GM12878 (cell line): ENCODE measurements around the gene SLC22A4.

Experiments used
- SUZ12 ChIP-seq: fragments of 200-600 bp; sonication (generic); IDR thresholded peaks from one replicate; pipeline ENCODE4 v1.6.1; 2018; ENCODE audit warnings: antibody characterized with exemption, mild to moderate bottlenecking; ENCODE audit not compliant: unreplicated experiment
- ZZZ3 ChIP-seq: IDR thresholded peaks from 2 replicates; pipeline ENCODE4 v1.6.1; 2011; ENCODE audit warnings: low read depth; ENCODE audit not compliant: control insufficient read depth, insufficient read length
- TF ChIP-seq, protein P1 (sequence below), 3 experiments: IDR thresholded peaks in 2 of 3; conservative IDR thresholded peaks in 1 of 3; 2 replicates each; pipeline ENCODE4 v1.5.1; 2011; ENCODE audit warnings: low read depth in 3 of 3, low read length in 3 of 3, mild to moderate bottlenecking in 3 of 3, control low read depth in 2 of 3, moderate library complexity in 2 of 3, inconsistent platforms in 1 of 3, mixed read lengths in 1 of 3; ENCODE audit not compliant: control insufficient read depth in 2 of 3, insufficient read depth in 1 of 3; ENCODE audit errors: extremely low read depth in 1 of 3

DNA sequence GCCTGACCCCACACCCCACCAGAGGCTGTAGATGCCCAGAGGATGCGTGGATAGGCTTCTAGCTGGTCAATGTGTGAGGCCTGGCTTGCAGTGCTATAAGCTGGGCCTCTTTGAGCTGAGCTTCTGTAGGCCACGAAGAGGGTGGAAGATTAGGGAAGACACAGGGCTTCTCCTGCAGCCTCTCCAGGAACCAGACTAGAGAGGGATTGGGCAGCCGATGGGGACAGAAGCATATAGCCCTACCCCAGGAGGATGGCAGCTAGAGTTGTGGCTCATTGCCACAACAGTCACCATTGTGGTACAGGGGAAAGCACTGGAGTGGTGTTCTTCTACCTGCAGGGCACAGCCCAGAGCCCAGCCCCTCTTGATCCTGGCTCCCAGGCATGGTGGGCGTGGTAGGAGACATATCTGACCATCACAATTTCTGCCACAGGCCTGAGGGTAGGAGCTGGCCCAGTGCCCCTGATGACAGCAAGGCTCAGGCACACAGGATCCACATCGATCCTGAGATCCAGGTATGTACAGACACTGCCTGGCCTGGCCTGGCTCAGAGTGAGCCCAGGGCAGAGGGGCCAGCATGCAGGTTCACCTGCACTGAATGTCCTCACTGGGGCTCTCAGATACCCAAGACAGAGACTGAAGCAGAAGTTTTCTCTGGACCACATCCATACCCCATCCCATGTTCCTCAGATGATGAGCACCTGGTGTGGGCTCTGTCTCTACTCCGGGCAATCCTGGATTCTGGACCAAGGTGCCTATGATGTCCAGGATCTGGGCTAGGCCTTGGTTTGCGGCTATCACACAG lies 28.0 kb upstream of the SLC22A4 start:
- TF ChIP-seq, protein P1, sequence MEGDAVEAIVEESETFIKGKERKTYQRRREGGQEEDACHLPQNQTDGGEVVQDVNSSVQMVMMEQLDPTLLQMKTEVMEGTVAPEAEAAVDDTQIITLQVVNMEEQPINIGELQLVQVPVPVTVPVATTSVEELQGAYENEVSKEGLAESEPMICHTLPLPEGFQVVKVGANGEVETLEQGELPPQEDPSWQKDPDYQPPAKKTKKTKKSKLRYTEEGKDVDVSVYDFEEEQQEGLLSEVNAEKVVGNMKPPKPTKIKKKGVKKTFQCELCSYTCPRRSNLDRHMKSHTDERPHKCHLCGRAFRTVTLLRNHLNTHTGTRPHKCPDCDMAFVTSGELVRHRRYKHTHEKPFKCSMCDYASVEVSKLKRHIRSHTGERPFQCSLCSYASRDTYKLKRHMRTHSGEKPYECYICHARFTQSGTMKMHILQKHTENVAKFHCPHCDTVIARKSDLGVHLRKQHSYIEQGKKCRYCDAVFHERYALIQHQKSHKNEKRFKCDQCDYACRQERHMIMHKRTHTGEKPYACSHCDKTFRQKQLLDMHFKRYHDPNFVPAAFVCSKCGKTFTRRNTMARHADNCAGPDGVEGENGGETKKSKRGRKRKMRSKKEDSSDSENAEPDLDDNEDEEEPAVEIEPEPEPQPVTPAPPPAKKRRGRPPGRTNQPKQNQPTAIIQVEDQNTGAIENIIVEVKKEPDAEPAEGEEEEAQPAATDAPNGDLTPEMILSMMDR (IDR thresholded peaks at IDR 0.05 in 2 of 3, conservative IDR thresholded peaks at IDR 0.05 in 1 of 3; ENCODE audit: control insufficient read depth in 2 of 3, extremely low read depth in 1 of 3, insufficient read depth in 1 of 3, low read depth in 3 of 3, low read length in 3 of 3): no peak
- TF ChIP-seq ZZZ3 (no peak), SUZ12 (no peak)
